Activated T-cell treated with anti-CD3 and anti-CD28 coated beads, Interleukin-2, amount 50 U/mL, for 24 hours (primary cell): ENCODE data around the gene INHA.
A peak's percentile ranks its signal among the peaks of the same experiment; 100 is the strongest.

ENCODE experiments used
- DNase-seq: peaks from one replicate; pipeline ENCODE4 v3.0.0-alpha.2; 2020
- H3K27ac Mint-ChIP-seq: 2 replicates; pipeline ENCODE4 v1.8.0; 2020; ENCODE audit warnings: mild to moderate bottlenecking, mixed read lengths
- H3K27me3 Mint-ChIP-seq: 2 replicates; pipeline ENCODE4 v1.8.0; 2020; ENCODE audit warnings: mixed read lengths
- H3K36me3 Mint-ChIP-seq: 2 replicates; pipeline ENCODE4 v1.8.0; 2020; ENCODE audit warnings: low read depth, mixed read lengths
- H3K4me1 Mint-ChIP-seq: 2 replicates; pipeline ENCODE4 v1.8.0; 2020; ENCODE audit warnings: low read depth, mixed read lengths
- H3K4me3 Mint-ChIP-seq: 2 replicates; pipeline ENCODE4 v1.8.0; 2020; ENCODE audit warnings: mild to moderate bottlenecking, moderate library complexity, mixed read lengths
- H3K9me3 Mint-ChIP-seq: 2 replicates; pipeline ENCODE4 v1.8.0; 2020; ENCODE audit warnings: mixed read lengths

Gene INHA

GRCh38 chr2:219596954-219597551 lies 24.9 kb downstream of the INHA start:
- H3K4me3 Mint-ChIP-seq, result peak overlapping the region; percentile 97
- no peaks in the 10 kb centered on the region for H3K9me3 Mint-ChIP-seq
- H3K27me3 Mint-ChIP-seq, result peaks cover 3% of the 10 kb centered on the region
- H3K27ac Mint-ChIP-seq, result peak overlapping the region; percentile 98
- peaks cover 19% of the 10 kb centered on the region for H3K4me1 Mint-ChIP-seq
- no peak for DNase-seq
- H3K36me3 Mint-ChIP-seq, result peaks cover 27% of the 10 kb centered on the region

GRCh38 chr2:219597552-219598307 lies 25.6 kb downstream of the INHA start, which contains the start of gene STK11IP:
Gene STK11IP, plus strand, starts transcription at chr2:219597857. Its CDS starts 263 bp downstream, at chr2:219598120.
- H3K36me3 Mint-ChIP-seq, result peaks cover 34% of the 10 kb centered on the region
- DNase-seq, result peak; percentile 93
- H3K4me3 Mint-ChIP-seq, result peak within 1 kb of the TSS; percentile 97
- no peaks in the 10 kb centered on the region for H3K9me3 Mint-ChIP-seq
- H3K4me1 Mint-ChIP-seq, result peaks cover 19% of the 10 kb centered on the region
- peak within 1 kb of the TSS; percentile 98 for H3K27ac Mint-ChIP-seq
- H3K27me3 Mint-ChIP-seq, result peaks cover 3% of the 10 kb centered on the region

- Mint-ChIP-seq H3K27me3 (peaks cover 3% of the 10 kb centered on the region), H3K36me3 (peaks cover 38% of the 10 kb centered on the region), H3K27ac (peak overlapping the region; percentile 98), H3K4me1 (peaks cover 19% of the 10 kb centered on the region), H3K4me3 (peak overlapping the region; percentile 97), H3K9me3 (no peaks in the 10 kb centered on the region)
- DNase-seq, result no peak
These were observed 26.4 kb downstream of the INHA start for GRCh38 chr2:219598308-219599078.

GRCh38 chr2:219603771-219604170 lies 31.7 kb downstream of the INHA start:
- no peak for DNase-seq
- H3K27ac Mint-ChIP-seq, result no peak overlapping the region
- peaks cover 73% of the 10 kb centered on the region for H3K36me3 Mint-ChIP-seq

GRCh38 chr2:219605607-219605954 lies 33.5 kb downstream of the INHA start:
- no peaks in the 10 kb centered on the region for H3K9me3 Mint-ChIP-seq
- DNase-seq, result no peak
- H3K4me3 Mint-ChIP-seq, result no peak overlapping the region
- no peaks in the 10 kb centered on the region for H3K27me3 Mint-ChIP-seq
- no peak overlapping the region for H3K27ac Mint-ChIP-seq
- no peaks in the 10 kb centered on the region for H3K4me1 Mint-ChIP-seq
- H3K36me3 Mint-ChIP-seq, result peaks cover 86% of the 10 kb centered on the region

More at GRCh38 chr2:219603771-219604170, 31.7 kb downstream of the INHA start:
- Mint-ChIP-seq H3K4me1 (peaks cover 5% of the 10 kb centered on the region), H3K9me3 (no peaks in the 10 kb centered on the region), H3K4me3 (no peak overlapping the region), H3K27me3 (no peaks in the 10 kb centered on the region)

GRCh38 chr2:219607931-219608330 lies 35.8 kb downstream of the INHA start:
- DNase-seq, result no peak
- no peak overlapping the region for H3K4me3 Mint-ChIP-seq
- peaks cover 86% of the 10 kb centered on the region for H3K36me3 Mint-ChIP-seq
- H3K27me3 Mint-ChIP-seq, result no peaks in the 10 kb centered on the region
- no peak overlapping the region for H3K27ac Mint-ChIP-seq
- H3K4me1 Mint-ChIP-seq, result peaks cover 14% of the 10 kb centered on the region
- H3K9me3 Mint-ChIP-seq, result no peaks in the 10 kb centered on the region

- Mint-ChIP-seq H3K36me3 (peaks cover 83% of the 10 kb centered on the region), H3K27me3 (no peaks in the 10 kb centered on the region), H3K4me1 (peaks cover 15% of the 10 kb centered on the region), H3K27ac (no peak overlapping the region), H3K9me3 (no peaks in the 10 kb centered on the region), H3K4me3 (no peak overlapping the region)
- DNase-seq, result no peak
These were observed 36.4 kb downstream of the INHA start for GRCh38 chr2:219608399-219608964.

GRCh38 chr2:219609149-219609750 lies 37.1 kb downstream of the INHA start:
- no peak for DNase-seq
- Mint-ChIP-seq H3K4me1 (peaks cover 15% of the 10 kb centered on the region), H3K4me3 (no peak overlapping the region), H3K27ac (peak overlapping the region; percentile 47), H3K9me3 (no peaks in the 10 kb centered on the region), H3K27me3 (no peaks in the 10 kb centered on the region), H3K36me3 (peaks cover 79% of the 10 kb centered on the region)

GRCh38 chr2:219611306-219611705 lies 39.2 kb downstream of the INHA start:
- no peak for DNase-seq
- Mint-ChIP-seq H3K36me3 (peaks cover 82% of the 10 kb centered on the region), H3K27ac (no peak overlapping the region), H3K27me3 (no peaks in the 10 kb centered on the region), H3K9me3 (no peaks in the 10 kb centered on the region), H3K4me3 (no peak overlapping the region), H3K4me1 (peaks cover 15% of the 10 kb centered on the region)

GRCh38 chr2:219611866-219612576 lies 39.9 kb downstream of the INHA start:
- no peaks in the 10 kb centered on the region for H3K9me3 Mint-ChIP-seq
- no peak overlapping the region for H3K4me3 Mint-ChIP-seq

GRCh38 chr2:219612577-219613286 lies 40.6 kb downstream of the INHA start:
- Mint-ChIP-seq H3K27ac (peak overlapping the region; percentile 64), H3K9me3 (no peaks in the 10 kb centered on the region), H3K4me1 (peaks cover 15% of the 10 kb centered on the region), H3K36me3 (peaks cover 75% of the 10 kb centered on the region), H3K27me3 (no peaks in the 10 kb centered on the region), H3K4me3 (no peak overlapping the region)
- no peak for DNase-seq

More at GRCh38 chr2:219611866-219612576, 39.9 kb downstream of the INHA start:
- Mint-ChIP-seq H3K36me3 (peaks cover 81% of the 10 kb centered on the region), H3K27ac (peak overlapping the region; percentile 64), H3K27me3 (no peaks in the 10 kb centered on the region), H3K4me1 (peaks cover 15% of the 10 kb centered on the region)
- no peak for DNase-seq

GRCh38 chr2:219613461-219614070 lies 41.5 kb downstream of the INHA start:
- Mint-ChIP-seq H3K27me3 (no peaks in the 10 kb centered on the region), H3K9me3 (no peaks in the 10 kb centered on the region), H3K36me3 (peaks cover 67% of the 10 kb centered on the region), H3K4me3 (no peak overlapping the region), H3K4me1 (peaks cover 15% of the 10 kb centered on the region), H3K27ac (no peak overlapping the region)
- no peak for DNase-seq
